Pancreas (tissue), 10 donors: ENCODE measurements around the gene ARHGAP28. TPM values are rescaled to one million over a fixed set of nuclear protein-coding genes. Genes with fewer than 3 reads are reported as not detected.

Source experiments
- ATAC-seq, 4 donors: fragments of 200-7000 bp; cut with Tn5 transposase; one replicate each; pipeline versions ENCODE4 v1.8.0 to v1.9.1; 2020; ENCODE audit warnings: mild to moderate bottlenecking in 4 of 4, moderate library complexity in 4 of 4
- DNase-seq, 6 donors: peaks; one replicate each; pipeline ENCODE4 v3.0.0-alpha.2; 2020
- FAIRE-seq: peaks from 2 replicates; lab custom pipeline; 2012; peaks lifted over from hg19 to GRCh38; lab: Jason Lieb, UNC
- H3K27ac ChIP-seq, 4 donors: fragments of 200-600 bp; sonication (generic); 1 replicate in 3 of 4; 2 replicates in 1 of 4; pipeline versions ENCODE4 v1.5.0 to v1.8.0; 2020
- H3K27me3 ChIP-seq, 4 donors: fragments of 200-600 bp; one replicate each; pipeline ENCODE4 v1.8.0; 2021
- H3K36me3 ChIP-seq, 3 donors: fragments of 200-600 bp; sonication (generic) in 1 of 3; one replicate each; pipeline versions ENCODE4 v1.5.0 to v1.8.0; 2020 to 2021
- H3K4me1 ChIP-seq, 3 donors: fragments of 200-600 bp; one replicate each; pipeline ENCODE4 v1.8.0; 2021
- H3K4me3 ChIP-seq, 4 donors: fragments of 200-600 bp; sonication (generic) in 2 of 4; one replicate each; pipeline versions ENCODE4 v1.5.0 to v1.8.0; 2020 to 2021
- H3K9me3 ChIP-seq, 4 donors: fragments of 200-600 bp; one replicate each; pipeline ENCODE4 v1.8.0; 2021
- WGBS, 2 donors: extraction: QIAGEN DNeasy Blood & Tissue Kit; methylation state at CpG; one replicate each; pipeline ENCODE4 v1.1.7; 2013; 5-methylcytosine and 5-hydroxymethylcytosine counted together
- intact Hi-C, 3 donors: fragments of 100-400 bp; cut with DNase I; formaldehyde crosslinking; loops; one replicate each; pipeline versions ENCODE4 v1.11.1 to v1.14.2; 2022
- polyA plus RNA-seq, 2 donors: library from polyadenylated mRNA; stranded (reverse); fragments of 200-250 nt; gene quantifications; one replicate each; pipeline ENCODE4 v1.2.3, GENCODE V29; 2013
- total RNA-seq, 6 donors: library from RNA; stranded (reverse); fragmentation: NEBNext Ultra II Directional in 4 of 6; extraction: Animal tissue kit (Norgen Biotek cat#: 25700) in 4 of 6; gene quantifications; one replicate each; pipeline versions ENCODE4 v1.2.1 to v1.2.4, GENCODE V29; 2021 to 2023
- TF ChIP-seq, protein P1 (sequence below), 4 donors: fragments of 200-600 bp; sonication (generic) in 3 of 4; IDR thresholded peaks; one replicate each; pipeline versions ENCODE4 v1.5.0 to v1.8.0; 2021; ENCODE audit warnings: antibody characterized with exemption in 4 of 4
- donor health status: healthy with polysubstance abuse.
- donor health status: DM: no; HTN: no; CAD: no; lungs with moderate emphysema.
- donor health status: DM: no; HTN: no; CAD: no.
- donor health status: control.
- donor health status: control.
- donor health status: Bipolar disorder and iron deficiency.
- donor health status: DM: yes; HTN: yes; CAD: no.
- donor health status: DM: no; HTN: no; CAD: no.
- donor health status: DM: no; HTN: no; CAD: no.
- donor health status: DM: yes; HTN: yes; CAD: no.

The ARHGAP28 gene
- total and polyA plus RNA-seq, 8 donors: 0.91 to 9.9 (median 6.9) TPM

DNA sequence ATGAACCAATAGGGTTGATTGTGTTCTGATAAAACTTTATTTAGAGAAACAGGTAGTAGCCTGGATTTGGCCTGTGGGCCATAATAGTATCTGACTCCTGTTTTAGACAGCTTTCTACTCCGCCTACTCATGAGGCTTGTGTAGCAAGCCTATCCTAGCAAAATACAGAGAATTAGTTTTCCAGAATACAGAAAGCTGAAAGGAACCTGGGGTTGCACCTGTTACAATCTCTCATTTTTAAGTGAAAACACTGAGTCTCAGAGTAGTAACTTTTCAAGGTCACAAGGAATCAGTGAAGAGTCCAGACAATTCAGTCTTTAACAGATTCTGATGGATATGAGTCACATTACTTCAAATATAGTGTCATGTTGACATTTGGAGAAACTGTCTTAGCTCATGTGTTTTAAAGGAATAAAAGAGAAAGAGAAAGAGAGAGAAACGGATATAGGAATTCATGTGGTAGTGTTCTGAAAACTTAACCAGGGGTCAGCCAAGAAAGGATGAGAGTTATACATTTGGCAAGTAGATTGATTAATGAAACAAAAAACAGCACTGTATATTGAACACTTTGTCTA lies 17.0 kb downstream of the ARHGAP28 start:
- ATAC-seq: no peak

GRCh38 chr18:6747646-6748045 lies 18.1 kb downstream of the ARHGAP28 start:
- Histone ChIP-seq H3K36me3 (no peaks in the 10 kb centered on the region), H3K4me1 (peaks cover 0 to 4% (median 3%) of the 10 kb centered on the region in 3 donors), H3K27me3 (no peaks in the 10 kb centered on the region), H3K4me3 (no peak overlapping the region), H3K9me3 (no peaks in the 10 kb centered on the region), H3K27ac (no peak overlapping the region)
- 54 to 68% methylated on average over 2 of the region's 2 CpGs for WGBS, 2 donors
- ATAC-seq (peak; percentile 75 to 89 (median 88)), DNase-seq (peak in 2 of 6 donors; percentile 33 to 52), FAIRE-seq (no peak)
- TF ChIP-seq, protein P1, sequence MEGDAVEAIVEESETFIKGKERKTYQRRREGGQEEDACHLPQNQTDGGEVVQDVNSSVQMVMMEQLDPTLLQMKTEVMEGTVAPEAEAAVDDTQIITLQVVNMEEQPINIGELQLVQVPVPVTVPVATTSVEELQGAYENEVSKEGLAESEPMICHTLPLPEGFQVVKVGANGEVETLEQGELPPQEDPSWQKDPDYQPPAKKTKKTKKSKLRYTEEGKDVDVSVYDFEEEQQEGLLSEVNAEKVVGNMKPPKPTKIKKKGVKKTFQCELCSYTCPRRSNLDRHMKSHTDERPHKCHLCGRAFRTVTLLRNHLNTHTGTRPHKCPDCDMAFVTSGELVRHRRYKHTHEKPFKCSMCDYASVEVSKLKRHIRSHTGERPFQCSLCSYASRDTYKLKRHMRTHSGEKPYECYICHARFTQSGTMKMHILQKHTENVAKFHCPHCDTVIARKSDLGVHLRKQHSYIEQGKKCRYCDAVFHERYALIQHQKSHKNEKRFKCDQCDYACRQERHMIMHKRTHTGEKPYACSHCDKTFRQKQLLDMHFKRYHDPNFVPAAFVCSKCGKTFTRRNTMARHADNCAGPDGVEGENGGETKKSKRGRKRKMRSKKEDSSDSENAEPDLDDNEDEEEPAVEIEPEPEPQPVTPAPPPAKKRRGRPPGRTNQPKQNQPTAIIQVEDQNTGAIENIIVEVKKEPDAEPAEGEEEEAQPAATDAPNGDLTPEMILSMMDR (IDR thresholded peaks at IDR 0.05): no peak
- intact Hi-C loops: no loop called here

More for the DNA sequence above, 17.0 kb downstream of the ARHGAP28 start:
- H3K4me1 ChIP-seq: peaks cover 0 to 9% (median 0%) of the 10 kb centered on the region in 3 donors
- 92 to 93% methylated on average over 2 of the region's 2 CpGs for WGBS, 2 donors
- H3K4me3 ChIP-seq: no peak overlapping the region
- no peak overlapping the region for H3K27ac ChIP-seq
- FAIRE-seq (no peak), DNase-seq (no peak)
- intact Hi-C loops: no loop called here
- H3K27me3 ChIP-seq: no peaks in the 10 kb centered on the region
- no peaks in the 10 kb centered on the region for H3K36me3 ChIP-seq
- H3K9me3 ChIP-seq: no peaks in the 10 kb centered on the region
- TF ChIP-seq, protein P1 (IDR thresholded peaks at IDR 0.05): no peak

GRCh38 chr18:6748241-6748640 lies 18.7 kb downstream of the ARHGAP28 start:
- no peak overlapping the region for H3K4me3 ChIP-seq
- intact Hi-C loops: no loop called here
- 91 to 92% methylated on average over 2 of the region's 2 CpGs for WGBS, 2 donors
- no peaks in the 10 kb centered on the region for H3K36me3 ChIP-seq
- no peaks in the 10 kb centered on the region for H3K9me3 ChIP-seq
- TF ChIP-seq, protein P1 (IDR thresholded peaks at IDR 0.05): no peak
- no peak for FAIRE-seq
- no peak for ATAC-seq
- peaks cover 0 to 4% (median 3%) of the 10 kb centered on the region in 3 donors for H3K4me1 ChIP-seq
- no peaks in the 10 kb centered on the region for H3K27me3 ChIP-seq
- DNase-seq: no peak
- no peak overlapping the region for H3K27ac ChIP-seq

GRCh38 chr18:6750411-6750810 lies 20.9 kb downstream of the ARHGAP28 start:
- Histone ChIP-seq H3K4me1 (peaks cover 0 to 4% (median 3%) of the 10 kb centered on the region in 3 donors), H3K27me3 (no peaks in the 10 kb centered on the region), H3K4me3 (no peak overlapping the region), H3K27ac (no peak overlapping the region), H3K9me3 (no peaks in the 10 kb centered on the region), H3K36me3 (no peaks in the 10 kb centered on the region)
- 80 to 93% methylated on average over 1 of the region's 1 CpG for WGBS, 2 donors
- FAIRE-seq: no peak
- intact Hi-C loops: no loop called here
- no peak for DNase-seq
- no peak for ATAC-seq
- TF ChIP-seq, protein P1 (IDR thresholded peaks at IDR 0.05): no peak

- TF ChIP-seq, protein P1 (IDR thresholded peaks at IDR 0.05): no peak
- WGBS, 2 donors: 79 to 83% methylated on average over 2 of the region's 2 CpGs
- no peaks in the 10 kb centered on the region for H3K27me3 ChIP-seq
- peak in 2 of 4 donors; percentile 18 to 46 for ATAC-seq
- H3K4me3 ChIP-seq: no peak overlapping the region
- peak overlapping the region in 1 of 4 donors; percentile 37 for H3K27ac ChIP-seq
- no peaks in the 10 kb centered on the region for H3K9me3 ChIP-seq
- intact Hi-C loops: no loop called here
- H3K36me3 ChIP-seq: no peaks in the 10 kb centered on the region
- DNase-seq: no peak
- FAIRE-seq: no peak
- peaks cover 0 to 4% (median 3%) of the 10 kb centered on the region in 3 donors for H3K4me1 ChIP-seq
Observed at GRCh38 chr18:6751222-6751621, 21.7 kb downstream of the ARHGAP28 start.
